Stimulated activated CD4-positive, alpha-beta T cell treated with anti-CD3 and anti-CD28 coated beads, Interleukin-15, amount 100 ng/mL, for 24 hours (primary cell): ENCODE results near the gene MTCH2.

Source experiments
- DNase-seq: peaks from one replicate; pipeline ENCODE4 v3.0.0-alpha.2; 2020

The MTCH2 gene

GRCh38 chr11:47589118-47589517 is 53.2 kb downstream of the MTCH2 start:
- DNase-seq = no peak

GRCh38 chr11:47587723-47588326 is 54.5 kb downstream of the MTCH2 start:
- DNase-seq = no peak

- DNase-seq = no peak
Measured at GRCh38 chr11:47587039-47587716, 55.2 kb downstream of the MTCH2 start.

GRCh38 chr11:47586098-47586855 is 56.1 kb downstream of the MTCH2 start, which contains the start of gene FAM180B:
TSS of gene FAM180B (plus strand) at chr11:47586678. CDS start at chr11:47586769, 91 bp downstream.
- DNase-seq = no peak

GRCh38 chr11:47583844-47584243 is 58.5 kb downstream of the MTCH2 start:
- no peak for DNase-seq

- DNase-seq = peak; percentile 91
Measured at GRCh38 chr11:47578524-47579494, 63.5 kb downstream of the MTCH2 start, which contains the start of the genes KBTBD4 and NDUFS3. TSS of gene KBTBD4 (minus strand) at chr11:47578970. CDS start at chr11:47578951, 19 bp downstream. TSS of gene NDUFS3 (plus strand) at chr11:47579074. CDS start at chr11:47579092, 18 bp downstream.

GRCh38 chr11:47577460-47578041 is 64.8 kb downstream of the MTCH2 start:
- no peak for DNase-seq

GRCh38 chr11:47573321-47573720 is 69.0 kb downstream of the MTCH2 start:
- DNase-seq = no peak

GRCh38 chr11:47572715-47573255 is 69.6 kb downstream of the MTCH2 start:
- DNase-seq = no peak

GRCh38 chr11:47571895-47572294 is 70.5 kb downstream of the MTCH2 start:
- no peak for DNase-seq

- no peak for DNase-seq
Measured at GRCh38 chr11:47571357-47571729, 71.0 kb downstream of the MTCH2 start.

- no peak for DNase-seq
Measured at GRCh38 chr11:47570651-47571356, 71.6 kb downstream of the MTCH2 start.

GRCh38 chr11:47569646-47570045 is 72.7 kb downstream of the MTCH2 start:
- DNase-seq = no peak
